Activated T-cell treated with anti-CD3 and anti-CD28 coated beads, Interleukin-2, amount 50 U/mL, for 48 hours (primary cell): ENCODE results near the gene STKLD1.

Experiments
- DNase-seq, 2 experiments: peaks; one replicate each; pipeline ENCODE4 v3.0.0-alpha.2; 2020

The STKLD1 gene

GRCh38 chr9:133346021-133346785 is 30.0 kb upstream of the STKLD1 start:
- DNase-seq, result no peak

GRCh38 chr9:133347515-133347984 is 28.6 kb upstream of the STKLD1 start:
- no peak for DNase-seq

- peak; percentile 95 to 96 for DNase-seq
Measured at GRCh38 chr9:133347985-133348717, 28.0 kb upstream of the STKLD1 start, which contains the start of the genes MED22 and RPL7A. Gene MED22 (minus strand): TSS chr9:133348131. CDS start chr9:133346662, 1,469 bp downstream. Gene RPL7A (plus strand): TSS chr9:133348218. CDS start chr9:133348244, 26 bp downstream.

- DNase-seq, result no peak
Measured at GRCh38 chr9:133348718-133349573, 27.2 kb upstream of the STKLD1 start.

GRCh38 chr9:133349965-133350616 is 26.1 kb upstream of the STKLD1 start:
- DNase-seq, result peak; percentile 51 to 64

GRCh38 chr9:133351526-133351907 is 24.6 kb upstream of the STKLD1 start:
- no peak for DNase-seq

- DNase-seq, result peak; percentile 68 to 74
Measured at GRCh38 chr9:133351908-133352634, 24.1 kb upstream of the STKLD1 start.

- peak; percentile 55 to 57 for DNase-seq
Measured at GRCh38 chr9:133352635-133353340, 23.4 kb upstream of the STKLD1 start.

- peak in 1 of 2 experiments; percentile 49 for DNase-seq
Measured at GRCh38 chr9:133353548-133353947, 22.6 kb upstream of the STKLD1 start.

- DNase-seq, result no peak
Measured at GRCh38 chr9:133354766-133355165, 21.4 kb upstream of the STKLD1 start.

GRCh38 chr9:133355881-133356357 is 20.2 kb upstream of the STKLD1 start:
- DNase-seq, result peak; percentile 43 to 45

GRCh38 chr9:133356391-133357091 is 19.6 kb upstream of the STKLD1 start, which contains the start of the genes SURF1 and SURF2:
Gene SURF1 (minus strand): TSS chr9:133356487. CDS start chr9:133356453, 34 bp downstream.
Gene SURF2 (plus strand): TSS chr9:133356550. CDS start chr9:133356593, 43 bp downstream.
- peak; percentile 91 to 94 for DNase-seq

GRCh38 chr9:133357656-133358055 is 18.5 kb upstream of the STKLD1 start:
- no peak for DNase-seq

- DNase-seq, result peak; percentile 53 to 64
Measured at GRCh38 chr9:133359399-133360175, 16.6 kb upstream of the STKLD1 start.

GRCh38 chr9:133360400-133361393 is 15.5 kb upstream of the STKLD1 start:
- DNase-seq, result peak; percentile 44 to 48

GRCh38 chr9:133361507-133362092 is 14.6 kb upstream of the STKLD1 start:
- DNase-seq, result no peak

GRCh38 chr9:133362359-133363044 is 13.7 kb upstream of the STKLD1 start:
- DNase-seq, result no peak
